HUES64 (cell line): ENCODE measurements around the gene MX1.

ENCODE experiments used
- H3K27ac ChIP-seq: 2 replicates; pipeline ENCODE4 v1.7.0; 2013; ENCODE audit warnings: low read depth, low read length, inconsistent platforms
- H3K27me3 ChIP-seq: 2 replicates; pipeline ENCODE4 v1.6.1; 2013; ENCODE audit warnings: mild to moderate bottlenecking, low read length; ENCODE audit not compliant: insufficient read depth
- H3K36me3 ChIP-seq: 2 replicates; pipeline ENCODE4 v1.6.1; 2013; ENCODE audit warnings: mild to moderate bottlenecking, low read length; ENCODE audit not compliant: insufficient read depth
- H3K4me1 ChIP-seq: 2 replicates; pipeline ENCODE4 v1.6.1; 2013; ENCODE audit warnings: mild to moderate bottlenecking, low read length, moderate library complexity; ENCODE audit not compliant: insufficient read depth
- H3K4me3 ChIP-seq: 2 replicates; pipeline ENCODE4 v1.5.1; 2013; ENCODE audit warnings: mild to moderate bottlenecking, low read length, moderate library complexity
- H3K9ac ChIP-seq: 2 replicates; pipeline ENCODE4 v1.6.1; 2013; ENCODE audit warnings: mild to moderate bottlenecking, low read depth, low read length
- H3K9me3 ChIP-seq: 2 replicates; pipeline ENCODE4 v1.6.1; 2013; ENCODE audit warnings: low read depth, low read length; ENCODE audit not compliant: insufficient read depth
- WGBS: fragments of 150-250, 120-280 bp; methylation state at CpG from one replicate; pipeline ENCODE4 v1.1.7; 2013; ENCODE audit warnings: missing lambda C conversion rate; 5-methylcytosine and 5-hydroxymethylcytosine counted together

Gene MX1

DNA sequence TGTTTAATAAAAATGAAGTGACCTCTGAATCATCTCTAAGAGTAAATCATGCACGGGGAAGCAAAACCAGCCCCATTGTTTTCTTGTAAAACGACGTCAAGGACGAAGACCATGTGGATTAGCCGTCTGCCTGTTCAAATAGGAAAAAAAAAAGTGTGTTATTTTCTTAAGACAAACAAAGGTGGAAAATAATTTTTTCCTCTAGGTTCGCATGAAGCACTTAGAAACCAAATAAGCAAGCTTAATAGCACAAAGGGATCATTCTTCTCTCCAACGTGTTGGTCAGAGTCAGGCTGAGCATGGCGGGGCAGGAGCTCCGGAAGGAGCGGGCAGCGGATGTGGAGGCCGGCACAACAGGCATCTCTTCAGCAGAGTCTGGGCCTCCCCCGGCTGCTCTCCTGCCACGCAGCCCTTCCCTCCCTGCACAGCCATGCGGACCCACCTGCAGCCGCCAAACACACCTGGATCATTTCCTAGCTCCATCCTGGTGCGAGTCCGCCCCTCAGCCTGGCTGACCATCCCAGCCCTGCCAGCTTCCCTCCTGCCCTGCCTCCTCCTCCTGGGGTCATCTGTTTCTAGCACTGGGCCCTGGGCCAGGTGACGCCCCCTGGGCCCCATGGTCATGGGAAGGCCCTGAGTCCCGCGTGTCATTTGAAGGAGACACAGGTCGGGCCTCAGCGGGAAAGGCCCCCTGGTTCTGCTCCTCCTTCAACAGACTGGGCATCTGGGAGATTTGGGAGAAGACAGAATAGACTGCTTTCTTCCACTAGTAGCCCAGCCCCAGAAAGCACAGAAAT is 40.2 kb downstream of the MX1 start:
- Histone ChIP-seq H3K4me1 (peaks cover 3% of the 10 kb centered on the region; the same call in 1 of the 2 replicates), H3K36me3 (peaks cover 33% of the 10 kb centered on the region), H3K9me3 (peaks cover 13% of the 10 kb centered on the region), H3K27me3 (no peaks in the 10 kb centered on the region), H3K27ac (no peak overlapping the region), H3K4me3 (no peak overlapping the region), H3K9ac (no peak overlapping the region)
- 96% methylated on average over 23 of the region's 23 CpGs for WGBS

DNA sequence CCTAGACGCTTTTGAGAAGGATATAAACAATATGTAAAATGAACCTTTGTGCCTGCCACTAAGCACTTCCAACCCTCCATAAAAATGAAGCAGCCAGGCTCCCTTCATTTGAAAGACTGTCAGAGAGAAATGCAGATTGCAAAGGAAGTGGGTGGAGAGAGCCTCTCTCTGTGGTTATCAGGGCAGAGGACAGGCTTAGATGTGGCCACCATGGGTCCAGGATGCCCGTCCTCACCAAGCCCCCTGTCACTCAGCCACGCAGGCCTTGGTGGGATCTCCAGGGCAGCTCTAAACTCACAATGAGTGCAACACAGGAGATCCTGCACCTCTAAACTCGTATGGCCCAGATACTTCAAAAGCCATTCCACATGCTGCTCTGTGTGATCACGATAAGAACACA is 44.0 kb downstream of the MX1 start:
- Histone ChIP-seq H3K27ac (no peak overlapping the region), H3K9me3 (no peaks in the 10 kb centered on the region), H3K9ac (no peak overlapping the region), H3K27me3 (no peaks in the 10 kb centered on the region), H3K4me3 (no peak overlapping the region), H3K4me1 (no peaks in the 10 kb centered on the region; the same call in 1 of the 2 replicates), H3K36me3 (peaks cover 27% of the 10 kb centered on the region)
- WGBS, result 58% methylated on average over 4 of the region's 5 CpGs

DNA sequence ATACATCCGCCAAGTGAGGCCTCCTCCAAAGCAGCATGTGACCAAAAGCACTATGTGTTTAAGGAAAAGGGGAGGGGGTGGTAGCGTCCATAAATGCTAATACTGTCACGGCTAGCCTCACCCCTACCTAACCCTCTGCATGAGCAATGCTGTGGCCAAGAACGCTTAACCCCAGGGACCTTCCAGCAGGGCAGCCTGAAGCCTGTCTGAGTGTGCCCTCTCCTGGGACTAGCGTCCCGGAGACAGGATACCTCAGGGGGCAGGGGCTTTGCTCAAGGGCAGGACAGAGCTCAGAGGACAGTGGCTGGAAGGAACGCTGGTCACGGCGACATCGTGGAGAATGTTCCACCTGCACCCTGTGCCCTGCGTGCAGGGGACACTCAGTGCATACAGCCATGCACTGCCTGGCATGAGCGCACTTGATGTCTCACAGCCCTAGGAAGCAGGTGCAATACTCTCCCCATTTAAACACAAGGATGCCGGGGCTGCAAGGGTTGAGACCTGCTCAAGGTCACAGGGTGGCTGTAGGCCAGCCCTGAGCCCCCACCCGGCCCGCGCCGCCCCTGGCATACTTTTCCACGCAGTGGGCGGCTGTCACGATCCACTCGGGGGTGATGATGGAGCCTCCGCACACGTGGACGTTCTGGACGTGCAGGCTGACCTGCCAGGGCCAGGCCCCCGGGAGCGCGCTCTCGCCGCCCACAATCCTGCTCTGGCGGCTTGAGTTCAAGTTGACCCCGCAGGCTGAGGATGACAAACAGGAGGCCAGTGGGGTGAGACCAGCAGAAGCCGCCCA is 46.9 kb downstream of the MX1 start:
- no peaks in the 10 kb centered on the region for H3K27me3 ChIP-seq
- 94% methylated on average over 32 of the region's 33 CpGs for WGBS
- H3K9me3 ChIP-seq, result no peaks in the 10 kb centered on the region
- peaks cover 18% of the 10 kb centered on the region for H3K4me1 ChIP-seq
- peaks cover 14% of the 10 kb centered on the region; the same call in 1 of the 2 replicates for H3K36me3 ChIP-seq
- H3K4me3 ChIP-seq, result no peak overlapping the region
- H3K27ac ChIP-seq, result no peak overlapping the region
- H3K9ac ChIP-seq, result no peak overlapping the region

DNA sequence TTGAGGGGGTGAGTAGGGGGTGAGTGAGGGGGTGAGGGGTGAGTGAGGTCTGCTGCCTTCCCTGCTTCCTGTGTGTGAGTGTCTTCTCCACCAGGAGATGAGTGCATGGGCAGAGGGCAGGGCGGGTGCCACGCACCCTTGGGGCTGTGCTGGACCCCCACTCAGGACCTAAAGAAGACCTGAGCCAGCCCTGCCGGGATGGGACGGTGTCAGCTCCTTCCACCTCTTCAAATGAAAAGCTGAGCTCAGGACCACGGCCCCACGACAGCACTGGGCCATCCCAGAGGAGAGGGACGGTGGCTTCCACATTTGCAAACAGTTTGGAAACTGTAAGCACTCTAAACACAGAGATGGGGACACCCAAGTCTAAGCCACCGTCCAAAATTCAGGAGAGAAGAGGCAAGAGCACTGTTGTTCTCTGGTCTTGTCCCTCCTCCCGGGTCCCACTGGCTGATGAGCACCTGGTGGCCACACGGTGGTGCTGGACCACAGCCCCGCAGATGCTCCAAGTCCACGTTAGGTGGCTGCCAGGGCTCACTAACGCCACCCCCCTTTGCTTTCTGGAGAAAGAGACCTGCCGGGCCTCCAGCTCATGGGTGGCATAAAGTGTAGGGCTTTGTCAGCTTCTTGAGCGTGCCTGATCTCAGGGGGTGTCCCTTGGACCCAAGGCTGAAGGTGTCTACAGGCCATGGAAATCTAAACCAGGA is 49.8 kb downstream of the MX1 start:
- H3K4me3 ChIP-seq, result no peak overlapping the region
- 0 out of 2 replicates have a peak, but pooled peaks cover 4% of the 10 kb centered on the region for H3K36me3 ChIP-seq
- H3K9ac ChIP-seq, result no peak overlapping the region
- H3K27ac ChIP-seq, result no peak overlapping the region
- H3K4me1 ChIP-seq, result peaks cover 33% of the 10 kb centered on the region
- H3K27me3 ChIP-seq, result no peaks in the 10 kb centered on the region
- 84% methylated on average over 15 of the region's 15 CpGs for WGBS
- H3K9me3 ChIP-seq, result no peaks in the 10 kb centered on the region

DNA sequence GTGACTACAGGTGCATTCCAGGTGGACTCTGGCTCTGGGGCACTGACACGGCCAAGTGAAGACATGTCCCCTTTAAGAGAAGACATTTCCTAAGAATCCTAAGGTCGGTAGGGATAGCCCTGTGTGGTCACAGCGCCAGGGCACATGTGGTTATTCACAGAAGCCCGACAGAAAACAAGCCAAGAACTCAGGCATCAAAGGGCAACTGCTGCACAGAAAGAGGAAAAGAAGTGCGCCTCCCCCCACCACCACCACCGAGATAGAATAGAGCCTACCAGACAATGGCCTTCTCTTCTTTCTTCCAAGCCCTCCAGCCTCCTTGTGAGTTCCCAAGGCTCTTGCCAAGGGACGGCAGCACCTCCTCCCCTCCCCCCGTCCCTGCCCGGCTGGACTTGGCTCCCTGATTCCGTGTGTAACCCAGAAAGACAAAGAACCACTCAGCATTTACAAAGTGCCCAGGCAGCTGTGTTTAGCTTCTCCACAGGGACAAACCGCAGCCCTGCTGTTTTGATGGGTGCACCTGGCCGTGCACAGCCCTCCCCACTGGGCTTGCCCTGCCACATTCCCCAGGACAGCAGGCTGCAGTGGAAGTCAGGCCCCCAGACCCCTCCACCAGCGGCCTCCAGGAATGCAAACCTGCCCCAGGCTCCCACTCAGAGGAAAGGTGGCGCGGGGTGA is 51.7 kb downstream of the MX1 start:
- H3K4me1 ChIP-seq, result peaks cover 33% of the 10 kb centered on the region

DNA sequence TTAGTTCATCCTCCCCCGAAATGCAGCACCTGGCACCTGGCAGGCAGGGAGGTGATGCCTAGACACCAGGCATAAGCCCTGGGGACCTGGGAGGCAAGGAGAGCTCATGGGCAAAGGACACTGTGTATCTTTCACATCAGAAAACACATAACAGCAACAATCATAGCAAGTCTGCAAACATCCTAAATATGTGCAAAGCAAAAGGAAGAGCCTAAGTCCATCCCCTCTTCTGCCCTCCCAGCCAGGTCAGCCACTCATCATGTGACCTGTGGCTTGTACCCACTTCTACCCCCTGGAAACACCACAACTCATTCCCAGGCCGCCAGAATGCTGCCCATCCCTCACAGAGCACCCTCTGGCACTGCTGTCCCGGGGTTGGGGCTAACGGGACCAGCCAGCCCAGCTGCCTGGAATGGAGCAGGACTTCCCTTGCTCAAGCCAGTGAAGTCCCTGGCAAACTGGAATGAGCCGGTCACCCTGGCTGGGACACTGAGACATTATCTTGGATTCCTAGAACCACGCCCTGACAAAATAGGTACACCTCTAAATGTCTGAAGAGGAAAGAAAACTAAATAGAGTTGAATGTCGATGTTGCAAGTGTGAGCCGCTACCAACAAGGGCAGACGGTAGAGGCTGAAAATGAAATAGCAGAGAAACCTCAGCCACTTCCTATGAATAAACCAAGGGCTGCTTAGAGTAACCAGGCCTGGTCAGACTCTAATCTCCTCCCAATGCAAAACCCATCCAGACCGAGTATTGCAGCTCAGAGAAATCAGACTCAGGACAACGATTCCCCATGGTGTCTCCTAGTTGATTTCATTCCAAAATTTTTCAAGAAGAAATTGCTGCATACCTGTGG is 52.5 kb downstream of the MX1 start:
- Histone ChIP-seq H3K27me3 (no peaks in the 10 kb centered on the region), H3K36me3 (no peaks in the 10 kb centered on the region), H3K9me3 (no peaks in the 10 kb centered on the region), H3K9ac (0 out of 2 replicates have a peak overlapping the region, but pooled peaks have one; percentile 6), H3K4me3 (no peak overlapping the region), H3K4me1 (peaks cover 33% of the 10 kb centered on the region), H3K27ac (peak overlapping the region; percentile 80)
- WGBS, result 83% methylated on average over 11 of the region's 11 CpGs

More for the DNA sequence above, 51.7 kb downstream of the MX1 start:
- H3K36me3 ChIP-seq, result 0 out of 2 replicates have a peak, but pooled peaks cover 2% of the 10 kb centered on the region
- peak overlapping the region; percentile 80 for H3K27ac ChIP-seq
- WGBS, result 15% methylated on average over 15 of the region's 15 CpGs
- peak overlapping the region; percentile 18; the same call in 1 of the 2 replicates for H3K4me3 ChIP-seq
- no peaks in the 10 kb centered on the region for H3K9me3 ChIP-seq
- no peaks in the 10 kb centered on the region for H3K27me3 ChIP-seq
- peak overlapping the region; percentile 6; the same call in 1 of the 2 replicates for H3K9ac ChIP-seq

DNA sequence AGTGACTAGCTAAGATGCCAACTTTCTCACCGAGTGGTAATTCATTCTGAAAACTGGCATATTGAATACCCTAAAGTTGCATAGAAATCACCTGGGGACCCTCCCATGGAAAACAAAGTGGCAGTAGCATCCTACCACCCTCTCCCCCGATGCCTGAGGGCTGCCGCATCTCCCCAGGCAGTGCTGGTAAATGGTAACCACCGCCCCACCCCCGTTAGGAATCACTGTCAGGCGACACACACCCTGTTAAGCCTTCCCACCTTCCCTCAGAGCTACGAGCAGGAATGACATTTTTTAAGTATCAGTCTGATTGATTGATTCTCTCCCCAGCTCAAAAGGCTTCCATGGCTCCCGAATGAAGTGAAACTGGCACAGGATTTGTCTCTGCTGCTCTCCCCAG is 53.6 kb downstream of the MX1 start:
- H3K36me3 ChIP-seq, result no peaks in the 10 kb centered on the region
- no peaks in the 10 kb centered on the region for H3K27me3 ChIP-seq
- no peak overlapping the region for H3K4me3 ChIP-seq
- 66% methylated on average over 8 of the region's 8 CpGs for WGBS
- no peak overlapping the region for H3K9ac ChIP-seq
- peaks cover 33% of the 10 kb centered on the region for H3K4me1 ChIP-seq
- no peak overlapping the region for H3K27ac ChIP-seq
- no peaks in the 10 kb centered on the region for H3K9me3 ChIP-seq

- Histone ChIP-seq H3K9ac (no peak overlapping the region), H3K27ac (no peak overlapping the region), H3K9me3 (no peaks in the 10 kb centered on the region), H3K27me3 (no peaks in the 10 kb centered on the region), H3K4me1 (peaks cover 33% of the 10 kb centered on the region), H3K36me3 (no peaks in the 10 kb centered on the region), H3K4me3 (no peak overlapping the region)
- 95% methylated on average over 17 of the region's 17 CpGs for WGBS
Measured at GRCh38 chr21:41480086-41480690, 54.1 kb downstream of the MX1 start.

- H3K9me3 ChIP-seq, result no peaks in the 10 kb centered on the region
- H3K4me3 ChIP-seq, result no peak overlapping the region
- peaks cover 32% of the 10 kb centered on the region for H3K4me1 ChIP-seq
- H3K36me3 ChIP-seq, result no peaks in the 10 kb centered on the region
- no peaks in the 10 kb centered on the region for H3K27me3 ChIP-seq
- 94% methylated on average over 7 of the region's 8 CpGs for WGBS
- H3K9ac ChIP-seq, result no peak overlapping the region
- no peak overlapping the region for H3K27ac ChIP-seq
Measured at GRCh38 chr21:41481191-41481590, 55.2 kb downstream of the MX1 start.

GRCh38 chr21:41482301-41482700 is 56.3 kb downstream of the MX1 start:
- H3K27ac ChIP-seq, result no peak overlapping the region
- H3K27me3 ChIP-seq, result no peaks in the 10 kb centered on the region
- 90% methylated on average over 6 of the region's 6 CpGs for WGBS
- no peaks in the 10 kb centered on the region for H3K9me3 ChIP-seq
- H3K36me3 ChIP-seq, result no peaks in the 10 kb centered on the region
- no peak overlapping the region for H3K4me3 ChIP-seq
- H3K4me1 ChIP-seq, result peaks cover 24% of the 10 kb centered on the region
- H3K9ac ChIP-seq, result no peak overlapping the region
